SK-MEL-5 (cell line): ENCODE results near the gene DNAJB1. TPM values are rescaled to one million over a fixed set of nuclear protein-coding genes. Genes with fewer than 3 reads are reported as not detected.
A peak's percentile ranks its signal among the peaks of the same experiment; 100 is the strongest.

Experiments used
- DNase-seq: peaks from one replicate; pipeline ENCODE4 v3.0.0-alpha.2; 2016; ENCODE audit warnings: low read depth, low spot score
- in situ Hi-C: cut with HindIII; loops from 2 replicates; pipeline ENCODE4 v1.10.0; 2016; ENCODE audit warnings: low sequenced_read_pairs, high pct_unique_total_duplicates, low pct_unique_long_range_greater_than_20kb
- total RNA-seq: library from RNA; depleted of rRNA; stranded (reverse); fragments of >200 nt; shearing (Covaris generic); gene quantifications from 2 replicates; pipeline ENCODE4 v1.2.3, GENCODE V29; 2014

DNAJB1 gene
- total RNA-seq, 1 experiment from 2014 or later, result 96.8 TPM

DNA sequence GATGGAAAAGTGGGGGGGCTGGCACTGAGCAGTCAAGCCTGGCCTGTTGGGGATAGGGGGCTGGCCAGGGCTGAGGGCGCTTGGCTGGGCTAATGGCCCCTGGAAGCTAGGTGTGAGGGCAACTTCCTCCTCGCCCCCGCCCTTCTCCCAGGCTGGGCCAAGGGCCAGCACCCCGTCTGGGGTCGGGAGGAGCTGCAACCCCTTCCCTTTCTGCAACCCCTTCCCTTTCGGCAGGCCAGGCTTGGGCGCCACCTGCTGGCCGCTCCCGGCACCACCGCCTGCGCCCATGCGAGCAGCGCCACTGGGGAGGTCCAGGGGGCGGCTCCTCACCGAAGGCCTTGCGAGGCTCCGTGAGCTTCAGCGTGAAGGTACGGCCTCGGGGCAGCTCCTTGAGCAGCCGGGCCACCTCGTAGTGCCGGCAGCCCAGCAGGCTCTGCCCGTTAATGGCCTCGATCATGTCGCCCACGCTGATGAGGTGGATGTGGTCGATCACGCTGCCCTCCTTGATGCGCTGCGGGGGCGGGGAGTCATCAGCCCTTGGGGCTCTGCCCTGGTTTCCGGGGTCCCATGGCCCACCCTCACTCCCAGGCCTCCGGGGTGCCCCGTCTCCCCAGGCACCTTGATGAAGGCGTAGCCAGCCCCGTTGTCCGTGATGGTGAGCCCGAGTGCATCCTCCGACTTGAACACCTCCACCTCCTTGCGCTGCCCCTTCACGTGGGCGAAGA is 38.1 kb downstream of the DNAJB1 start:
- peak; percentile 38 for DNase-seq
- in situ Hi-C loops, result no loop called here

GRCh38 chr19:14479309-14479974 is 38.8 kb downstream of the DNAJB1 start:
- in situ Hi-C loops, result no loop called here
- DNase-seq, result no peak

DNA sequence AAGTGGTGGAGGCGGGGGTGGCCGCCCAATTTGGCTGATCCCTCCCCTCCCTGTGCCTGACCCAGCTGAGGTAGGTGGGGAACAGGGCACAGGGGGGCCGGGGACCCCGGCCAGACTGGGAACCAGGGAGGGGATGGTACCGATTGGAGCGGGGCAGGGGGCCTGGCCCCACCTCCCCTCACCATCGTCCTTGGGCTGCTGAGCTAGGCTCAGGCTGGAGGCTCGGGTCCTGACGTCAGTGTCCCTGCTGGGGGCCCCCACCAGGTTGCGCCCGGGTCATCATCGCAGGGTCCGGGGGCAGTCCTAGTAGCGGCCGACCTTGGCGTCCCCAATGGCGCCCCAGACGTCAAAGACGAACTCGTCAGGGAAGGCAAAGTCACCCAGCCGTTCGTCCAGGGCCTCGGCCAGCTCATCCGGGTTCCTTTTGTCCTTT is 40.1 kb downstream of the DNAJB1 start:
- in situ Hi-C loops, result no loop called here
- no peak for DNase-seq

DNA sequence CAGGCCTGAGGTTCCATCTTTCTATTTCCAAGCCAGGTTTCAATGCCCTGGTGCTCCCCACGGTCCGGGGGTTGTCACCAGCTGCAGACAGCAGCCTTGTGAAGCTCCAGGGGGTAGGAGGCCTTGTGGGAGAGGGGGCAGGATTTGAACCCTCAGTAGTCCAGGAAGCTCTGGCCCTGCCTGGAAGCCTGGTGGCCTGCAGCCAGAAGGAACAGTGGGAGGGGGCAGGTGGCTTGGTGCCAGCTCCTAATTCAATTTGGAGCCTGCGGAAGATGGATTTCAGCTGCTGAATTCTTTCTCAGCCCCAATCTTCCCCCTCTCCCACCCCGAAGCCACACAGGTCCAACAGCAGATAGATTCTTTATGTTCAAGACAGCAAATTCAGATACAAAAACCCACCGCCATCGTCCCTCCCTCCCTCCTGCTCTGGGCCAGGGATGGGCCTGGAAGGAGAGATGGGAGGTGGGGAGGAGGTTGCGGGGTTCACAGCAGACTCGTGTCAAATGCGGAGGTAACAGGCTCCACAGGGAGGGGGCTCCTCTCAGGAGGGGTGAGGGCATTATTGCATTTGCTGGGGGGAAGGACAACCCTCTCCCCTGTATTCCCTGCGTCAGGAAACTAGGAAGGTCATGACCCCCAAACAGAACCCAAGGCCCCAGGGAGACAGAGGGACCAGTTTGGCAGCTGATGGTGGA is 40.6 kb downstream of the DNAJB1 start:
- in situ Hi-C loops, result no loop called here
- DNase-seq, result no peak

DNA sequence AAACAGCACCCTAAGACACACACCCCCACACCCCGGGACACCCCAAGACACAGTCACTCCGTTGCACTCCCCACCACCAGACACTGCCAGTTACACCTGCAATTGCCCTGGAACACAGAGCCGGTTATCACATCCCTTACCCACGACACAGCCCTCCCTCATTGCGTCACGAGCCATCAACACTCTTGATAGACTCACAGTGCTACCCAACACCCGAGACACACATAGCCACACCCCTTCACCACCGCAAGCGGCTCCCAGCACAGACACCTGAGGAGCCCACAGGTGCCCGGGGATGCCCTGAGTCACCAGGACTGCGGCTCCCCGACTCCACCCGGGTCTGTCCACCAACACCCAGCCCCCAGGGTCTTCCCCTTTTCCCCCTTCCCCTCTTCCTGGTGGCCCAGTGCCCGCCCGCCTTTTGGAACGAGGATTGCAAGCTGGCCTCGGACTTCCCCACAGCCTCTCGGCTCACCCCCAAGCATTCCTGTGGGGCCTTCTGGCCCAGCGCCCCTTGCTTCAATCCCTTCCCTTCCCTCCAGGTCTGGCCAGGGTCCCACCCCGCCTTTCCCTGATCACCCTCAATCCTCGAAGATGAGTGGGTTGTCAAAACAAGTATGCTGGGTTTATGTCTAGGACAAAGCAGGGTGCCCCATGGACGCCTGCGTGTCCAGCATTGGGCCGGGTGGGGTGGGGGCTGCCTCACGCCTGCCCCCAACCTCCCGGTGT is 41.4 kb downstream of the DNAJB1 start:
- in situ Hi-C loops, result no loop called here
- no peak for DNase-seq

DNA sequence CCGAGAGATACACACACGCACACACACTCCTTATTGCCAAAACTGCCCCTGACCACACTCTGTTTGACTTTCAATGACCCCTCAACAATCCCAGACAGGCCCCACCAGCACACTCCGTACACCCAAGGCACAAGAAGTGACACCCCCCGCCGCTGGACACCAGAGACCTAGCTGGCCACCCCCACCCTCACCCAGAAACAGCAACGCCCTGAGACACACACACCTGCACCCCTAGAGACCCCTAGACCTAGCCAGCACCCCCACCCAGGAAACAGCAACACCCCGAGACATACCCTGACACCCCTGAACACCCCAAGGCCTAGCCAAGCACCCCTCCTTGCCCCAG is 41.9 kb downstream of the DNAJB1 start:
- no peak for DNase-seq
- in situ Hi-C loops, result no loop called here

GRCh38 chr19:14475251-14476073 is 42.7 kb downstream of the DNAJB1 start, which contains the start of gene PTGER1:
Gene PTGER1, minus strand, starts transcription at chr19:14475354. Its CDS starts 1,034 bp downstream, at chr19:14474320.
- no peak for DNase-seq
- in situ Hi-C loops, result no loop called here

GRCh38 chr19:14474827-14475226 is 43.4 kb downstream of the DNAJB1 start:
- in situ Hi-C loops, result no loop called here
- DNase-seq, result no peak

- in situ Hi-C loops, result no loop called here
Observed at GRCh38 chr19:14473978-14474578, 44.1 kb downstream of the DNAJB1 start.

GRCh38 chr19:14473073-14473977 is 44.9 kb downstream of the DNAJB1 start:
- no peak for DNase-seq

More at GRCh38 chr19:14473978-14474578, 44.1 kb downstream of the DNAJB1 start:
- DNase-seq, result no peak

GRCh38 chr19:14472202-14472938 is 45.8 kb downstream of the DNAJB1 start:
- in situ Hi-C loops, result no loop called here
- peak; percentile 43 for DNase-seq

More at GRCh38 chr19:14473073-14473977, 44.9 kb downstream of the DNAJB1 start:
- in situ Hi-C loops, result no loop called here

DNA sequence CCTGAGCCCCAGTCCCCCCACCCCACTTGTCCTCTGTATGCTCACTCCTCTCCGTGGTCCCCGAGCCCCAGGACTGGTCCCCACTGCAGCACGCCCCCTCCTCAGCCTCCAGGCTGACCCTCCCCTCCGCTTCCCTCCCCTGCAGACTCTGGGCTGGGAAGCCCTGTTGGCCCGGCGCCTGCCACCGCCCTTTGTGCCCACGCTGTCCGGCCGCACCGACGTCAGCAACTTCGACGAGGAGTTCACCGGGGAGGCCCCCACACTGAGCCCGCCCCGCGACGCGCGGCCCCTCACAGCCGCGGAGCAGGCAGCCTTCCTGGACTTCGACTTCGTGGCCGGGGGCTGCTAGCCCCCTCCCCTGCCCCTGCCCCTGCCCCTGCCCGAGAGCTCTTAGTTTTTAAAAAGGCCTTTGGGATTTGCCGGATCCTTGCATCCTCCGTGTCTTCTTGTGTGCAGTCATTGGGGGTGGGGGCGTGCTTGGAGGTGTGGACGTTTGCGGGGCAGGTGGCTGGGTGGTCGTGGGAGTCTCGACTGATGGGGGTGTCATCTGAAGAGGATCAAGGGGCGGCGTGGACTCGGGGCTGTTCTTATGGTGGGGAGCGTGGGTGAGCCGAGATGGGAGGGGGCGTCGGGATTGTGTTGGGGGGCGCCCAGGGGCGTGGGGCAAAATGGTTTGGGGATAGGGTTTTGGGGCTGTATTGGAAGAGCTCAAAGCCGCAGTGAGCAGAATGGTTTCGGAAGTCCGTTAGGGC is 46.6 kb downstream of the DNAJB1 start:
- in situ Hi-C loops, result no loop called here
- no peak for DNase-seq

GRCh38 chr19:14470031-14470876 is 47.9 kb downstream of the DNAJB1 start:
- in situ Hi-C loops, result no loop called here
- DNase-seq, result no peak

- no peak for DNase-seq
- in situ Hi-C loops, result no loop called here
Observed at GRCh38 chr19:14467816-14468215, 50.4 kb downstream of the DNAJB1 start.
